ENCODE results near the gene PCDH1. TPM values are rescaled to one million over a fixed set of nuclear protein-coding genes. Genes with fewer than 3 reads are reported as not detected.

Gene PCDH1
- total and polyA plus RNA-seq, 2 of the 13 experiments (the other 11 are each of a cell fraction or from before 2014, with no cell fraction given) = 0.11 to 0.83 TPM

- CTCF ChIA-PET (ENCODE audit: low intra/inter-chr PET ratio, low total read pairs) = no interaction called here
- ATAC-seq = peak; percentile 8; the same call in 1 of the 3 replicates
- no peak for DNase-seq (ENCODE audit: low spot score)
Observed at GRCh38 chr5:141853895-141854626, 24.1 kb downstream of the PCDH1 start.

More at GRCh38 chr5:141853895-141854626, 24.1 kb downstream of the PCDH1 start:
- no peak for FAIRE-seq
- Histone ChIP-seq H3K9ac (ENCODE audit: insufficient read depth, low read depth, low read length) (no peak overlapping the region), H3K36me3 (replicated peaks in 1 of 2; ENCODE audit: control insufficient read depth in 1 of 2, insufficient read depth in 2 of 2, low read length in 2 of 2) (no peaks in the 10 kb centered on the region), H3K79me2 (ENCODE audit: insufficient read depth, low read length) (no peaks in the 10 kb centered on the region), H3K27ac (ENCODE audit: extremely low read length, insufficient read depth, low read length) (no peak overlapping the region), H3K4me1 (ENCODE audit: insufficient read depth, low read length) (peaks cover 9% of the 10 kb centered on the region), H3K4me2 (ENCODE audit: low read depth, low read length) (no peak overlapping the region), H2AFZ (ENCODE audit: low read length) (no peak overlapping the region), H3K27me3 (ENCODE audit: control insufficient read depth in 1 of 2, insufficient read depth in 2 of 2, low read length in 2 of 2) (peaks cover 5 to 34% of the 10 kb centered on the region in 2 experiments; a peak in 3 of 5 replicates), H3K9me3 (ENCODE audit: low read length) (no peaks in the 10 kb centered on the region), H3K4me3 (replicated peaks in 1 of 3; ENCODE audit: insufficient read depth in 1 of 3, low read depth in 2 of 3, low read length in 3 of 3) (no peak overlapping the region), H4K20me1 (ENCODE audit: insufficient read depth, low read length) (no peaks in the 10 kb centered on the region)
- no peak for TF ChIP-seq ZNF598 (CRISPR knock-in tag; IDR thresholded peaks at IDR 0.05; ENCODE audit: borderline replicate concordance)
- TF ChIP-seq ZBTB33 (CRISPR knock-in tag; IDR thresholded peaks at IDR 0.05) = peak; percentile 31; the same call in 1 of the 2 replicates
- TF ChIP-seq, protein P1, sequence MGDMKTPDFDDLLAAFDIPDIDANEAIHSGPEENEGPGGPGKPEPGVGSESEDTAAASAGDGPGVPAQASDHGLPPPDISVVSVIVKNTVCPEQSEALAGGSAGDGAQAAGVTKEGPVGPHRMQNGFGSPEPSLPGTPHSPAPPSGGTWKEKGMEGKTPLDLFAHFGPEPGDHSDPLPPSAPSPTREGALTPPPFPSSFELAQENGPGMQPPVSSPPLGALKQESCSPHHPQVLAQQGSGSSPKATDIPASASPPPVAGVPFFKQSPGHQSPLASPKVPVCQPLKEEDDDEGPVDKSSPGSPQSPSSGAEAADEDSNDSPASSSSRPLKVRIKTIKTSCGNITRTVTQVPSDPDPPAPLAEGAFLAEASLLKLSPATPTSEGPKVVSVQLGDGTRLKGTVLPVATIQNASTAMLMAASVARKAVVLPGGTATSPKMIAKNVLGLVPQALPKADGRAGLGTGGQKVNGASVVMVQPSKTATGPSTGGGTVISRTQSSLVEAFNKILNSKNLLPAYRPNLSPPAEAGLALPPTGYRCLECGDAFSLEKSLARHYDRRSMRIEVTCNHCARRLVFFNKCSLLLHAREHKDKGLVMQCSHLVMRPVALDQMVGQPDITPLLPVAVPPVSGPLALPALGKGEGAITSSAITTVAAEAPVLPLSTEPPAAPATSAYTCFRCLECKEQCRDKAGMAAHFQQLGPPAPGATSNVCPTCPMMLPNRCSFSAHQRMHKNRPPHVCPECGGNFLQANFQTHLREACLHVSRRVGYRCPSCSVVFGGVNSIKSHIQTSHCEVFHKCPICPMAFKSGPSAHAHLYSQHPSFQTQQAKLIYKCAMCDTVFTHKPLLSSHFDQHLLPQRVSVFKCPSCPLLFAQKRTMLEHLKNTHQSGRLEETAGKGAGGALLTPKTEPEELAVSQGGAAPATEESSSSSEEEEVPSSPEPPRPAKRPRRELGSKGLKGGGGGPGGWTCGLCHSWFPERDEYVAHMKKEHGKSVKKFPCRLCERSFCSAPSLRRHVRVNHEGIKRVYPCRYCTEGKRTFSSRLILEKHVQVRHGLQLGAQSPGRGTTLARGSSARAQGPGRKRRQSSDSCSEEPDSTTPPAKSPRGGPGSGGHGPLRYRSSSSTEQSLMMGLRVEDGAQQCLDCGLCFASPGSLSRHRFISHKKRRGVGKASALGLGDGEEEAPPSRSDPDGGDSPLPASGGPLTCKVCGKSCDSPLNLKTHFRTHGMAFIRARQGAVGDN (CRISPR knock-in tag; IDR thresholded peaks at IDR 0.05) = peak; percentile 35; the same call in 1 of the 2 replicates
- WGBS (ENCODE audit: low lambda C conversion rate) = 40% methylated on average over 12 of the region's 33 CpGs
- intact Hi-C loops (cut with micrococcal nuclease; ENCODE audit: unreplicated experiment) (no loop called here), in situ Hi-C loops (cut with HindIII; ENCODE audit: extremely low pct_ligation_motif_present, low pct_unique_long_range_greater_than_20kb) (no loop called here)
- POLR2A ChIA-PET = no interaction called here
- BruUV-seq (replicated peaks) = no TSS peak
